GM19351 (cell line): Measurements from ENCODE around the gene CUL7.
"Not testable (repeated sequence)": the region's sequence is repeated elsewhere in the genome, so short reads cannot be mapped to it uniquely, and the experiment has no call there.

Source experiments
- ATAC-seq: cut with Tn5 transposase; IDR thresholded peaks from one replicate; pipeline ENCODE4 v1.9.1; 2021; ENCODE audit warnings: mild to moderate bottlenecking, moderate library complexity; ENCODE audit not compliant: unreplicated experiment

Gene CUL7

GRCh38 chr6:43050981-43051380 lies 2.7 kb downstream of the CUL7 start:
- no peak for ATAC-seq

GRCh38 chr6:43047998-43048397 lies 5.7 kb downstream of the CUL7 start:
- ATAC-seq, result no peak

- ATAC-seq, result no peak
Measured at GRCh38 chr6:43045371-43045930, 8.2 kb downstream of the CUL7 start.

GRCh38 chr6:43043310-43043709 lies 10.3 kb downstream of the CUL7 start:
- no peak for ATAC-seq

- not testable (repeated sequence) for ATAC-seq
Measured at GRCh38 chr6:43041475-43041874, 12.2 kb downstream of the CUL7 start.

GRCh38 chr6:43040542-43041257 lies 13.0 kb downstream of the CUL7 start:
- no peak for ATAC-seq

GRCh38 chr6:43038727-43039126 lies 14.9 kb downstream of the CUL7 start:
- no peak for ATAC-seq

- ATAC-seq, result no peak
Measured at GRCh38 chr6:43037706-43038105, 15.9 kb downstream of the CUL7 start.

- no peak for ATAC-seq
Measured at GRCh38 chr6:43037197-43037596, 16.5 kb downstream of the CUL7 start.

GRCh38 chr6:43036712-43037111 lies 16.9 kb downstream of the CUL7 start:
- ATAC-seq, result no peak

- ATAC-seq, result no peak
Measured at GRCh38 chr6:43035495-43036194, 18.0 kb downstream of the CUL7 start.

- ATAC-seq, result no peak
Measured at GRCh38 chr6:43034190-43034525, 19.5 kb downstream of the CUL7 start.

GRCh38 chr6:43033496-43034189 lies 20.0 kb downstream of the CUL7 start:
- ATAC-seq, result no peak

GRCh38 chr6:43032326-43032725 lies 21.3 kb downstream of the CUL7 start:
- ATAC-seq, result no peak

GRCh38 chr6:43029120-43029519 lies 24.5 kb downstream of the CUL7 start:
- no peak for ATAC-seq

GRCh38 chr6:43026365-43026764 lies 27.3 kb downstream of the CUL7 start:
- ATAC-seq, result no peak

GRCh38 chr6:43024436-43024835 lies 29.2 kb downstream of the CUL7 start:
- no peak for ATAC-seq

GRCh38 chr6:43021270-43022047 lies 32.2 kb downstream of the CUL7 start, which contains the start of gene RRP36:
Gene RRP36, plus strand, starts transcription at chr6:43021623. Its CDS starts 32 bp downstream, at chr6:43021655.
- ATAC-seq, result peak; percentile 76

GRCh38 chr6:43020847-43021246 lies 32.8 kb downstream of the CUL7 start:
- no peak for ATAC-seq

- no peak for ATAC-seq
Measured at GRCh38 chr6:43020052-43020705, 33.5 kb downstream of the CUL7 start.
